SJSA1 (cell line): ENCODE measurements around the gene NSD2. TPM values are rescaled to one million over a fixed set of nuclear protein-coding genes. Genes with fewer than 3 reads are reported as not detected.

Source experiments
- DNase-seq, 2 experiments: peaks; one replicate each; pipeline ENCODE4 v3.0.0-alpha.2; 2015 to 2020; ENCODE audit warnings: low spot score in 2 of 2, low read depth in 1 of 2
- H3K27ac ChIP-seq: fragments of 250-450 bp; sonication (Bioruptor Pico); 2 replicates; pipeline ENCODE4 v1.5.1; 2020; ENCODE audit warnings: mild to moderate bottlenecking, moderate library complexity
- H3K27me3 ChIP-seq: fragments of 250-450 bp; sonication (Bioruptor Pico); replicated peaks from 2 replicates; pipeline ENCODE4 v1.5.1; 2020; ENCODE audit warnings: mild to moderate bottlenecking, moderate library complexity
- H3K36me3 ChIP-seq: fragments of 250-450 bp; sonication (Bioruptor Pico); 2 replicates; pipeline ENCODE4 v1.5.1; 2020; ENCODE audit warnings: mild to moderate bottlenecking
- H3K4me1 ChIP-seq: fragments of 250-450 bp; sonication (Bioruptor Pico); replicated peaks from 2 replicates; pipeline ENCODE4 v1.6.1; 2021; ENCODE audit warnings: mild to moderate bottlenecking
- H3K4me3 ChIP-seq: fragments of 250-450 bp; sonication (Bioruptor Pico); 2 replicates; pipeline ENCODE4 v1.5.1; 2020; ENCODE audit warnings: mild to moderate bottlenecking
- H3K9me3 ChIP-seq: fragments of 250-450 bp; sonication (Bioruptor Pico); replicated peaks from 2 replicates; pipeline ENCODE4 v1.5.1; 2020; ENCODE audit warnings: mild to moderate bottlenecking
- total RNA-seq: library from RNA; depleted of rRNA; stranded (reverse); fragments of >200 nt; shearing (Covaris generic); gene quantifications from 2 replicates; pipeline ENCODE4 v1.2.3, GENCODE V29; 2014; rRNA removed

NSD2 gene
- total RNA-seq = 35.9 and 39.0 TPM in 2 replicates

- H3K27me3 ChIP-seq = no peaks in the 10 kb centered on the region
- peak; percentile 77 to 83 for DNase-seq
- H3K4me3 ChIP-seq = peak within 1 kb of the TSS; percentile 78
- H3K9me3 ChIP-seq = peaks cover 3% of the 10 kb centered on the region; the same call in 1 of the 2 replicates
- H3K36me3 ChIP-seq = peaks cover 6% of the 10 kb centered on the region; the same call in 1 of the 2 replicates
- peak within 1 kb of the TSS; percentile 100 for H3K27ac ChIP-seq
- peaks cover 26% of the 10 kb centered on the region for H3K4me1 ChIP-seq
These were observed at the start of gene NSD2 for GRCh38 chr4:1870578-1871443. Gene NSD2, plus strand, starts transcription at chr4:1871393. Its CDS starts 29,262 bp downstream, at chr4:1900655.

- no peak for DNase-seq
- Histone ChIP-seq H3K4me3 (no peak overlapping the region), H3K27ac (no peak overlapping the region), H3K27me3 (no peaks in the 10 kb centered on the region), H3K4me1 (no peaks in the 10 kb centered on the region), H3K9me3 (no peaks in the 10 kb centered on the region), H3K36me3 (0 out of 2 replicates have a peak, but pooled peaks cover 3% of the 10 kb centered on the region)
These were observed 49.3 kb upstream of the NSD2 start for GRCh38 chr4:1821679-1822567.

GRCh38 chr4:1822568-1823544, 48.3 kb upstream of the NSD2 start:
- H3K4me3 ChIP-seq = no peak overlapping the region
- no peaks in the 10 kb centered on the region for H3K27me3 ChIP-seq
- no peak overlapping the region for H3K27ac ChIP-seq
- H3K9me3 ChIP-seq = no peaks in the 10 kb centered on the region
- H3K36me3 ChIP-seq = 0 out of 2 replicates have a peak, but pooled peaks cover 3% of the 10 kb centered on the region
- H3K4me1 ChIP-seq = no peaks in the 10 kb centered on the region
- no peak for DNase-seq

- Histone ChIP-seq H3K9me3 (no peaks in the 10 kb centered on the region), H3K4me3 (no peak overlapping the region), H3K27me3 (no peaks in the 10 kb centered on the region), H3K27ac (no peak overlapping the region), H3K36me3 (0 out of 2 replicates have a peak, but pooled peaks cover 3% of the 10 kb centered on the region), H3K4me1 (no peaks in the 10 kb centered on the region)
- no peak for DNase-seq
These were observed 47.7 kb upstream of the NSD2 start for GRCh38 chr4:1823545-1823932.

GRCh38 chr4:1824746-1825145, 46.4 kb upstream of the NSD2 start:
- Histone ChIP-seq H3K27ac (no peak overlapping the region), H3K9me3 (no peaks in the 10 kb centered on the region), H3K4me1 (no peaks in the 10 kb centered on the region), H3K27me3 (no peaks in the 10 kb centered on the region), H3K36me3 (0 out of 2 replicates have a peak, but pooled peaks cover 3% of the 10 kb centered on the region), H3K4me3 (no peak overlapping the region)
- DNase-seq = no peak

- no peak overlapping the region for H3K27ac ChIP-seq
- H3K4me3 ChIP-seq = no peak overlapping the region
- 0 out of 2 replicates have a peak, but pooled peaks cover 3% of the 10 kb centered on the region for H3K36me3 ChIP-seq
- no peaks in the 10 kb centered on the region for H3K9me3 ChIP-seq
- H3K27me3 ChIP-seq = no peaks in the 10 kb centered on the region
- DNase-seq = no peak
- H3K4me1 ChIP-seq = no peaks in the 10 kb centered on the region
These were observed 45.9 kb upstream of the NSD2 start for GRCh38 chr4:1825326-1825725.

GRCh38 chr4:1826531-1827350, 44.5 kb upstream of the NSD2 start:
- Histone ChIP-seq H3K27me3 (no peaks in the 10 kb centered on the region), H3K4me1 (no peaks in the 10 kb centered on the region), H3K9me3 (no peaks in the 10 kb centered on the region), H3K27ac (no peak overlapping the region), H3K36me3 (peaks cover 7% of the 10 kb centered on the region; the same call in 1 of the 2 replicates), H3K4me3 (no peak overlapping the region)
- DNase-seq = no peak

GRCh38 chr4:1830234-1830633, 41.0 kb upstream of the NSD2 start:
- Histone ChIP-seq H3K4me3 (no peak overlapping the region), H3K27me3 (no peaks in the 10 kb centered on the region), H3K27ac (no peak overlapping the region), H3K9me3 (no peaks in the 10 kb centered on the region), H3K4me1 (no peaks in the 10 kb centered on the region), H3K36me3 (peaks cover 16% of the 10 kb centered on the region)
- DNase-seq = no peak

- no peaks in the 10 kb centered on the region for H3K4me1 ChIP-seq
- no peaks in the 10 kb centered on the region for H3K27me3 ChIP-seq
- no peak for DNase-seq
- H3K36me3 ChIP-seq = peaks cover 16% of the 10 kb centered on the region
- H3K27ac ChIP-seq = no peak overlapping the region
- H3K9me3 ChIP-seq = no peaks in the 10 kb centered on the region
- no peak overlapping the region for H3K4me3 ChIP-seq
These were observed 40.5 kb upstream of the NSD2 start for GRCh38 chr4:1830642-1831228.

- Histone ChIP-seq H3K9me3 (no peaks in the 10 kb centered on the region), H3K27me3 (no peaks in the 10 kb centered on the region), H3K36me3 (peaks cover 16% of the 10 kb centered on the region), H3K4me3 (no peak overlapping the region), H3K27ac (no peak overlapping the region), H3K4me1 (no peaks in the 10 kb centered on the region)
- no peak for DNase-seq
These were observed 39.9 kb upstream of the NSD2 start for GRCh38 chr4:1831331-1831730.

GRCh38 chr4:1832690-1833089, 38.5 kb upstream of the NSD2 start:
- no peak for DNase-seq
- Histone ChIP-seq H3K9me3 (no peaks in the 10 kb centered on the region), H3K4me1 (no peaks in the 10 kb centered on the region), H3K36me3 (peaks cover 16% of the 10 kb centered on the region), H3K27ac (no peak overlapping the region), H3K27me3 (no peaks in the 10 kb centered on the region), H3K4me3 (no peak overlapping the region)
